SK-N-MC (cell line): ENCODE results near the gene ACAD11.

Experiments used
- EZH2 ChIP-seq: fragments of 200-600 bp; sonication (generic); IDR thresholded peaks from one replicate; pipeline ENCODE4 v1.6.1; 2017; ENCODE audit warnings: antibody characterized with exemption
- FOXP2 ChIP-seq: optimal IDR thresholded peaks from 2 replicates; pipeline ENCODE3; 2011; ENCODE audit warnings: mild to moderate bottlenecking, moderate library complexity; ENCODE audit not compliant: insufficient read depth; ENCODE audit errors: extremely low read length, control extremely low read depth
- POLR2AphosphoS5 ChIP-seq: IDR thresholded peaks from 2 replicates; pipeline ENCODE4 v1.6.1; 2012; ENCODE audit warnings: mild to moderate bottlenecking, low read depth, low read length, borderline replicate concordance

DNA sequence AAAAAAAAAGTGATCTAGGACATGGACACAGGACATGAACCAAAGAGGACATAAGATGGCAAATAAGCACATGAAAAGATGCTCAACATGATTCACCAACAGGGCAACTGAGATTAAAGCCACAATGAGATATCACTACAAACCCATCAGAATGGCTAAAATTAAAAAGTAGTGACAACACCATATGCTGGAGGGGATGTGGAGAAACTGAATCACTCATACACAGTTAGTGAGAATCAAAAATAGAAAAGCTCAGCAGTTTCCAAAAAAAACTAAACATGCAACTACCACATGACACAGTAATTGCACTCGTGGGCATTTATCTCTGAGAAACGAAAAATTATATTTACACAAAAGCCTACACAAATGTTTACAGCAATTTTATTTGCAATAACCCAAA, 90.5 kb downstream of the ACAD11 start:
- no peak for TF ChIP-seq EZH2
- no peak for TF ChIP-seq POLR2AphosphoS5
- no peak for TF ChIP-seq FOXP2
